ENCODE data around the gene PHLPP1.
"Not testable (repeated sequence)": the region's sequence is repeated elsewhere in the genome, so short reads cannot be mapped to it uniquely, and the experiment has no call there.

The PHLPP1 gene

GRCh38 chr18:62776024-62776570 is 60.8 kb downstream of the PHLPP1 start:
- DNase-seq, result no peak

DNA sequence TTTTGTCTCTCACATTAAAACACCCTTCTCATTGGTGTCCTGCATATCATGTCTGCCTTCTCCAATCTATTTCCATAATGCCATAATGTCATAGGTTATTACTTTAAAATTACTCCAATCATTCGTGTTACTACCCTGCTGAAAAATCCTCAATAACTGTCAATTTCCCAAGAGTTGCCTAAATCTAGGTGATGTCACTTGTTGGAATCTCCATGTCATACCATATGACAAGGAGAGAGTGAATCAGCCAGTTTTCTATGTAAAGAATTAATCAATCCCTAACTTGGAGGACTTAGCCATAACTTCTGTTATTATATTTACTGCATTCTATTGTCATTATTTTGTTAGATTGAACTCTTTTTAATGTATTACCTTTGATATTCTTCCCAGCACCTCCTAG is 62.5 kb downstream of the PHLPP1 start:
- no peak for DNase-seq

DNA sequence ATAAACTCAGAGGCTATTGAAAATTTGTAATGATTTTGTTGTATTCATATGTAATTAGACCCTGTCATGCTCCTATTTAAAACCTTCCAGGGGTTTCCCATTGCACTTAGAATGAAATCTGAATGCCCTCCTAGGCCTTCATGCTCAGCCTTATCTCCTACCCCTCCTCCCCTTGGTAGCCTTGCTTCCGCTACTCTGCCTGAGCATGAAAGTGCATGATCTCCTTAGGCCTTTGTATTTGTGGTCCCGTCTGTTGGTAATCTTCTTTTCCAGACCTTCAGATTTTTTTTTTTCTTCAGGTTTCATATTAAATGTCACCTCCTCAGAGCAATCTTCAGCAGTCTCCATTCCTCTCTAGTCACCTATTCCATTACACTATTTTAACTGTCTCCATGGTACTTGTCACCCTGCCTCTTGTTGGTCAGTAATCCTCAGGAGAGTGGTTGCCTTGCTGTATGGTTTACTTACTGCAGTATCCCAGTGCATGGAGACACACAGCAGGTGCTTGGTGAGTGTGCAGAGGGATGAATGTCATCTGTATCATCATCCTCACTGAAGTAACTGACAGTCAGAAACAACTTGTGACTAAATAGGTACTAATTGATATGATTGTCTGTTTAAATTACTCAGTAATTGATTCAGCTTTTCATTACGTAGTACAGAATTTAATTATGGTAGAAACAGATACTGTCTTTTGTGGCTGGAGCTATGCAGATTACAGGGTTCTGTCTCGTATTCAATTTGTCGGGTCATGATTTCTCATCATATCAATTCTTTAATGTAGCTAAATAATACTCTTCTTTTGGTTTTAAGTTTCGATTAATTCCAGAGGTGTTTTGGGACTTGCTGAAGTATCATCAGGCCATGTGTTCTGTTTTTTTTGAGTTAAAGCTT is 63.9 kb downstream of the PHLPP1 start:
- DNase-seq, result no peak

- no peak for DNase-seq
Observed at GRCh38 chr18:62781262-62781661, 65.9 kb downstream of the PHLPP1 start.

DNA sequence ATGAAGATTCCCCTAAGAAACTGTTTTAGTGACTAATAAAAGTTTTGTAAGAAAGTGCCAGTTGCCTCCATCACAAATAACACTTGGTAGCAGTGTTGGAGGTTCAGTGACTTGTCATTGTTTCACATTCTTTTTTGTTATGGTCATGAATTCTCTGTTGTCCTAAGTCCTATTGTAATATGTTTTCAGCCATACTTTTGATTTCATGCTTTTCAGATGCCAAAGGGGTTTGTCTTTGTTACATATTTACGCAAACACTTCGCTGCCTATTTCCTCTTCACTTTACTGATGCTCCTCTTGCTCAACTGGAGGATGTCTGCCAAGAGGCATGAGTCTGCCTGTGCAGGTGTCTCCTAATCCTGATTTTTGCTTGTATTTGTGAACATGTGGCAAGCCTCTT is 66.6 kb downstream of the PHLPP1 start:
- no peak for DNase-seq

- DNase-seq, result no peak
Observed at GRCh38 chr18:62784338-62784965, 69.1 kb downstream of the PHLPP1 start.

DNA sequence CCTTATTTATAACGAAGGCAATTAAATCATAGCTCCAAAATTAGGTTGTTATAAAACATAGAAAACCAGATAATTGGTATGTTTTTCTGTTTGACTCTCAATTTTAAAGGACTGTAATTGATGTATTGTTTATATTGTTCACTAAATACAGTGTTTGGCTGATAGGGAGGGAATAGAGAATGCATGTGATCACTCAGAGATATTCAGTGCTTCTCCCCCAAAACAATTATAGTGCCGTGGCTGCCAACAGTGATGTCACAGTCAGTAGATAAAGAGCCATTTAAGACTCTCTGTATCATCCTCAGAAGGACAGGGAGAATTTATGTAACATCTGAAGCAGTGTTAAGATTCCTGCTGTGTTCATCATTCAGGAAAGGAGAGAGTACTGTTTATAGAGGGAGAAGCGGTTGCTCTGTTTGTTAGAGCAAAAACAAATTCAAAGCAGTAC is 69.6 kb downstream of the PHLPP1 start:
- DNase-seq, result no peak

DNA sequence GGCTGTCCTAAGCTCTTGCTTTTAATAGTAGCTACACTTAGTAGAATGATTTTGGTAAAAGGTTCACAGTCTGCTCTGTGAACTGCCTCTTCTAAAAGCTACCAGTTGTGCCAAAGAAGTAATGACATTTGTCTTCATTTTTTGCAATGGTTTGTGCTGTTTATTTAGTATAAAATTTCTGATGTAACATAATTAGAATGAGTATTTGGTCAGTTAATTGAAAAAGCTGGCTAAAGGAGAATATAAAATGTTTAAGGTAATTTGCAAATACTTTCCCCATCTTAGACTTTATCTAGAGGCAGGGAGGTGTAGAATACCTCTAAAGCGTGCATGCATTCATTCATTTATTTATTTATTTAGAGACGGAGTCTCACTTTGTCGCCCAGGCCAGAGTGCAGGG is 71.3 kb downstream of the PHLPP1 start:
- no peak for DNase-seq

DNA sequence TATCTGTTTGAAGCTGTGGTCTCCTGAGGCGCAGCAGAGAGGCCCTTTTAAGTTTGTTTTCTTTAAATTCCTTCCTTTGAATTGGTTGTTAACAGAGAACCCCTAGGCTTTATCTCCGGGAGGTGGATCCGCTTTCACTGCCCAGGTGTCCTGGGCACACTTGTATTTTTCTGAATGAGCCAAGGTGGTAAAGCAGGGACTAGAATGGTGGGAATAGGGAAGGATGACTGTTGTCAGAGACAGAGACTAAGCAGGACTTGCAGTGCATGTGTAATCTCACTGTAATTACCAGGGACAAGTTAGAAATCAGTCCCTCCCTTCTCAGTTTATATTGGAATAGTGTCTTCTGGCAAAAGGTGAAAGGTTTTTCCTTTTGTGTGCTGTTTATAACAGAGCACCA is 72.8 kb downstream of the PHLPP1 start:
- no peak for DNase-seq

DNA sequence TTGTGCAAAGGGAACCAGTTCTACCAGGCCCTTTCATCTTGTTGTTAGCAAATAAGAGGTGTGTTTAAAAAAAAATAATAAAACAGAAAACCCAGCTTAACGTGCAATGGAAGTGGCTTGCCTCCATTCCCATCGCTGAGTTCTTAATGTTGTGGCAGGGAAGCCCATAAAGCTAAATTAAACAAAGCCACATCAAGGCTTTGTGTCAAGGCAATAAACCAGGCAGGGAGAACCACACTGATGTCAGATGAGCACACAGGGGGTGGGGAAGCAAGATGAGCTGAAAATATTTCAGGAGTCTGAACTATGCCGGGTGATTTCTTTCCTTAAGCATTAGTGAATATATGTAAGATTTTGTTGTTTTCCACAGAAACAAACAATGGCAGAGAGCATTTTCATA is 73.5 kb downstream of the PHLPP1 start:
- DNase-seq, result no peak

- DNase-seq, result peak; percentile 26
Observed at GRCh38 chr18:62790871-62791772, 75.8 kb downstream of the PHLPP1 start.

DNA sequence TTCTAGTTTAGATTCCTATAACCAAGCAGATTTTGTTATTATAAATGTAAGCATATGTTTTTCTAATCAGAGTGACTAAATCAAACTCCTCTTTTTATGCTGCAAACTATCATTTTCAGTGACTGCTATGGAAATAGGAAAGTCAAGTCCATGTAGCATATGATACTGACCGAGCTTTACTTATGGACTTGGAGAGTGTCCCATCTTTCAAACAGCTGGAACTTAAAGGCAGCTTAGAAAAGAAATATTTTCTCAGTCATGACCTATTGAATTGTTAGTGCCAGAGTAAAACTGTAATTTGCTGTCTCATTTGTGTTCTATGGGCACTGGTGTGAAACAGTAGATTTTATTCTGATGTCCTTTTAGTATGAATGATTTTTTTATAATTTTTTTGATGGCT is 76.7 kb downstream of the PHLPP1 start:
- no peak for DNase-seq

GRCh38 chr18:62795813-62796212 is 80.5 kb downstream of the PHLPP1 start:
- DNase-seq, result no peak

GRCh38 chr18:62796216-62796621 is 80.9 kb downstream of the PHLPP1 start:
- DNase-seq, result no peak

DNA sequence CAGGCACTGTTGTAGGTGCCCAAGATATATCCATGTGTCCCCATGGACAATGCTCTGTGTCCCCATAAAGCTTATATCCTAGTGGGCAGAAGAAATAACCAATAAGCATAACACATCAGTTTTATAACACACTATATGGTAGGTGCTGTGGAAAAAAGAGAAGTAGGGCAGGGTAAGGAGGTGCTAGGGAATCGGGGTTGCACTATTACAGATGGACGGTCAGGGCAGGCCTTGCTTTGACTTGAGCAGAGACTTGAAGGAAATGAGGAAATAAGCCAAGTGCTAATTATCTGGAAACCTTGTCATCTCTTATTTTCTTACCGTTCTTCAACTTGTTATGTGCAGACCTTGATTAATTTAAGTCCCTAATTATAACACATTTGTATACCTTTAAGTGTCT is 82.0 kb downstream of the PHLPP1 start:
- DNase-seq, result no peak

DNA sequence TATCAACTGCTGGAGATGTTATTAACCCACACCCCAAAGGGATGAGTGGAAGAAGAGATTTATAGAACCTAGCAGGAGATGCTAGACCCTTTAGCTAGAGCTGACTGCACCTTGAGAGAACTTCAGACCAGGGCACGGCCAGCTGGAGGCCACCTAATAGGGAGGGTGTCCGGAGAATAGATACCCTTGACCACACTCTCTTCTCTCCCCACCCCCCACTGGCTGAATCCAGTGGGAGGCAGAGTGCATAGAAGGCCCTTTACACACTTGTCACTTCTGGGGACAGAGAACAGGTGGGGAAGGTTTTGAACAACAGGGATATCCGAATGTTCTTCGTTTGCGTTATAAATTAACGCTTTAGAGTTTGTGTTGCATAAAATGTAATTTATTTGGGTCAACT is 84.6 kb downstream of the PHLPP1 start:
- no peak for DNase-seq

GRCh38 chr18:62802523-62802922 is 87.2 kb downstream of the PHLPP1 start:
- DNase-seq, result no peak

GRCh38 chr18:62807396-62807795 is 92.1 kb downstream of the PHLPP1 start:
- DNase-seq, result no peak

DNA sequence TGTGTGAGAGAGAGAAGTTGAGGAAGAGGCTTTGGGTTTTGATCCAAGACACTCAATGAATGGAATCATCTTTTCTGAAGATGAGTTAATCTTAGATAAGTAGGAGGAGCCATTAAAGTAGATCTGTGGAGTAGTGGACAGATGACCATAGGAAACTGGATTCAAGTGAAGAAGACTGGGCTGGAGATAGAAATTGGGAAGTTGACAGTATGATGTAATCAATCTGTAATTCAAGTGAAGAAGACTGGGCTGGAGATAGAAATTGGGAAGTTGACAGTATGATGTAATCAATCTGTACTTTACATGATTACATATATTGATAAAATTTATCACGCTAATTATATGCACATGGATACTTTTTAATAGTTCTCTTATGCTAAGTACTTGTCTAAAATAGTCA is 92.8 kb downstream of the PHLPP1 start:
- no peak for DNase-seq

GRCh38 chr18:62809445-62809844 is 94.1 kb downstream of the PHLPP1 start:
- not testable (repeated sequence) for DNase-seq

DNA sequence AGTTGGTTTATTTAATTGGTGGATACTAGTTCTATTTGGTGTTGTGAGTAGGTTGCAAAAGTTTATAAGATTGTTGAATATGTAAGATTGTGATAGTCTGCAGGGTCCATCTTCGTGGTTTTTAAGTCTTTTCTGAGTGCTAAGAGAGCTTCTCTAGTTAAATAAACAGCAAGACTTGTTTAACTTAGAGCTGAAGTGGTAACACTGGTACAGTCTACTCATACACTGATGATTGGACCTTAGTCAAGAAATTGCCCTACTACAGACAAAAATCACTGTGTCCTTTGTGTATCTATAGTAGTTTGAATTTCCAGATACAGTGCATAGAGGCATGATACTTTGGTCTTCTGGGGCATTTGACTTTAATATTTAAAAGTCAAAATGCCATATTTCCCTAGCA is 94.6 kb downstream of the PHLPP1 start:
- no peak for DNase-seq

DNA sequence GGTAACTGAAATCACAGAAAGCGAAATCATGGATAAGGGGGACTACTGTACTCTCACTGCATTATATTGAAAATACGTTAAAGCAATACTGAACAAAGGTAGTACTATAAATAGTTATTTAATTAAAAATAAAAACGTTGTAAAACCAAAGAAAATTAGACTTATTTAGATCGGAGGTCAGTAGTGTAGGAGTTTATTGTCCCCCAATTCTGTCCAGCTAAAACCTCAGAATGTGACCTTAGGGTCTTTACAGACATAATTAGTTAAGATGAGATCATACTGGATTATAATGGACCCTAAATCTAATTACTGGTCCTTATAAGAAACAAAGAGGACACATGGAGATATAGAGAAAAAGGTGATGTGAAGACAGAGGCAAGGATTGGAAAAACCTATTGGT is 95.3 kb downstream of the PHLPP1 start:
- no peak for DNase-seq

- no peak for DNase-seq
Observed at GRCh38 chr18:62811674-62812073, 96.3 kb downstream of the PHLPP1 start.
